SK-N-MC (cell line): Measurements from ENCODE around the gene KRTAP22-1.

Experiments used
- DNase-seq: peaks from one replicate; pipeline ENCODE4 v3.0.0-alpha.2; 2011; ENCODE audit warnings: low read depth, low spot score
- H3K27ac ChIP-seq: fragments of 200-600 bp; sonication (generic); 2 replicates; pipeline ENCODE4 v1.5.1; 2016; ENCODE audit warnings: mixed run types
- H3K36me3 ChIP-seq: fragments of 200-600 bp; sonication (generic); 2 replicates; pipeline ENCODE4 v1.6.1; 2017; ENCODE audit warnings: antibody characterized with exemption, low read length, mixed read lengths; ENCODE audit not compliant: insufficient read depth
- H3K4me3 ChIP-seq: fragments of 200-600 bp; sonication (generic); 2 replicates; pipeline ENCODE4 v1.5.1; 2016
- H3K9ac ChIP-seq: fragments of 200-600 bp; sonication (generic); 2 replicates; pipeline ENCODE4 v1.8.0; 2017; ENCODE audit warnings: mixed run types, mixed read lengths; ENCODE audit not compliant: insufficient read length
- H3K9me3 ChIP-seq: fragments of 200-600 bp; sonication (generic); 2 replicates; pipeline ENCODE4 v1.6.1; 2017; ENCODE audit warnings: low read depth, mild to moderate bottlenecking, antibody characterized with exemption, low read length, moderate library complexity, mixed read lengths
- EZH2 ChIP-seq: fragments of 200-600 bp; sonication (generic); IDR thresholded peaks from one replicate; pipeline ENCODE4 v1.6.1; 2017; ENCODE audit warnings: antibody characterized with exemption
- FOXP2 ChIP-seq: optimal IDR thresholded peaks from 2 replicates; pipeline ENCODE3; 2011; ENCODE audit warnings: mild to moderate bottlenecking, moderate library complexity; ENCODE audit not compliant: insufficient read depth; ENCODE audit errors: extremely low read length, control extremely low read depth
- POLR2AphosphoS5 ChIP-seq: IDR thresholded peaks from 2 replicates; pipeline ENCODE4 v1.6.1; 2012; ENCODE audit warnings: mild to moderate bottlenecking, low read depth, low read length, borderline replicate concordance

KRTAP22-1 gene

DNA sequence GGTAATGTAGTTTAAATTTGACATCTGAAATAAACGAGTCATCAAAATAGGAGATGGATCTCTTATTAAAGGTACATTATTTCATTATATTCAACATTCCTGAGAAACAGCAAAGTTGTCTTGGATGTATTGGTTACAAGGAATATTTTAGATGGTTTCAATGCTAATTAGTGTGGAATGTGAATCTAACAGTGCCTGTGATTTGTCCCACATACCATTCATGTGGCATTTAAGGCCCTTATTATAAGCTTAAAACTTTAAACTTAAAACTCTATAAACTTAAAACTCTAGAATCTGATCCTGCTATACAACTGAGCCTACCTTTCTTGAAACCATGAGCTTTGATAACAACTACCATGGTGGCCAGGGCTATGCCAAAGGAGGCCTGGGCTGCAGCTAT is at the start of gene KRTAP22-1:
Gene KRTAP22-1 (plus strand): TSS at position 301 of the 400 bp plus-strand sequence.
- Histone ChIP-seq H3K9me3 (no peaks in the 10 kb centered on the region), H3K9ac (no peak within 1 kb of the TSS), H3K27ac (no peak within 1 kb of the TSS), H3K36me3 (no peaks in the 10 kb centered on the region), H3K4me3 (no peak within 1 kb of the TSS)
- DNase-seq = no peak
- no peak for TF ChIP-seq FOXP2
- TF ChIP-seq POLR2AphosphoS5 = no peak
- no peak for TF ChIP-seq EZH2

DNA sequence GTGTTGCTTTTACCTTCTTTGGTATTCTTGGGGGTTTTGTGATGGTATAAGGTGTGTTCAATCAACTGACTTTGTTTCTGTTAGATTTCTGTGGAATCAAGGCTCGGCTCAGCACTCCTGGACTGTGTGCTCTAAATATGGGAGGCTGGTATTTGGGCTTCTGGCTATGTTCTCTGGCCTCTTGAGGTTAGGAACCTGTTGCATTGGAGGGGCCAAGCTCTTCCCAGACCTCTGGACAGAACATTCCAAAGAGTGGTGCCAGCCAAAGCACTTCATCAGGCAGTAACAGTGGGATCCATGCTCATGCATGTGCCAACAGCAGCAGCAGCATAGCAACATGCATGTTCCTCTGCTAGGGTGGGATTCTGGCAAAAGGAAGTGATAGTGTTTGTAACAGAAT is 48.1 kb upstream of the KRTAP22-1 start:
- H3K9me3 ChIP-seq = no peaks in the 10 kb centered on the region
- no peaks in the 10 kb centered on the region for H3K36me3 ChIP-seq
- DNase-seq = no peak
- H3K27ac ChIP-seq = no peak overlapping the region
- no peak overlapping the region for H3K9ac ChIP-seq
- H3K4me3 ChIP-seq = no peak overlapping the region
- TF ChIP-seq POLR2AphosphoS5 (no peak), FOXP2 (no peak), EZH2 (no peak)

GRCh38 chr21:30555095-30555494 is 45.8 kb upstream of the KRTAP22-1 start:
- Histone ChIP-seq H3K27ac (no peak overlapping the region), H3K9ac (no peak overlapping the region), H3K4me3 (no peak overlapping the region), H3K9me3 (no peaks in the 10 kb centered on the region), H3K36me3 (no peaks in the 10 kb centered on the region)
- no peak for DNase-seq
- TF ChIP-seq FOXP2 = no peak
- no peak for TF ChIP-seq EZH2
- no peak for TF ChIP-seq POLR2AphosphoS5

GRCh38 chr21:30561264-30561895 is 39.5 kb upstream of the KRTAP22-1 start, which contains the start of gene KRTAP19-7:
Gene KRTAP19-7, minus strand, starts transcription at chr21:30561314. Its CDS starts 25 bp downstream, at chr21:30561289.
- TF ChIP-seq POLR2AphosphoS5 = no peak
- TF ChIP-seq FOXP2 = no peak
- TF ChIP-seq EZH2 = no peak
- H3K27ac ChIP-seq = no peak within 1 kb of the TSS

DNA sequence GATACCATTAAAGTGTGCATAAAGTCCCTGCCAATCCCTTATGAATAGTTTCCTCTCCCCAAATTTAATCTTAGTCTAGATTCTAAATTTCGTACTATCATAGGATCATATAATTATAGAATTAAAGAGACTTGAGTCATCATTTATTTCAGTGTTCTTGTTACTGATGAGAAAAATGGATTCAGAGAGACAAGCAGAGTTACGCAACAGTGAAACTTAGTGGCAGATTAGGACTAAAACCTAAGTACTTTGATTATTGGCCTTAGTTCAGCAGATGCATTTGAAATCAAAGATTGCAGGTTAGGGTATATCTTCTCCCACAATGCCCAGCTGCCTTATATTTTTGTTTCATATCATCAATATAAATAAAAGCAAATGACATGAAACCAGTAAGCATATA is 38.9 kb upstream of the KRTAP22-1 start:
- no peak overlapping the region for H3K27ac ChIP-seq
- no peak overlapping the region for H3K9ac ChIP-seq
- TF ChIP-seq POLR2AphosphoS5 (no peak), FOXP2 (no peak), EZH2 (no peak)
- DNase-seq = no peak
- H3K9me3 ChIP-seq = no peaks in the 10 kb centered on the region
- H3K4me3 ChIP-seq = no peak overlapping the region
- no peaks in the 10 kb centered on the region for H3K36me3 ChIP-seq

More at GRCh38 chr21:30561264-30561895, 39.5 kb upstream of the KRTAP22-1 start, which contains the start of gene KRTAP19-7:
- no peak within 1 kb of the TSS for H3K9ac ChIP-seq
- H3K36me3 ChIP-seq = no peaks in the 10 kb centered on the region
- no peaks in the 10 kb centered on the region for H3K9me3 ChIP-seq
- no peak within 1 kb of the TSS for H3K4me3 ChIP-seq
- DNase-seq = no peak

DNA sequence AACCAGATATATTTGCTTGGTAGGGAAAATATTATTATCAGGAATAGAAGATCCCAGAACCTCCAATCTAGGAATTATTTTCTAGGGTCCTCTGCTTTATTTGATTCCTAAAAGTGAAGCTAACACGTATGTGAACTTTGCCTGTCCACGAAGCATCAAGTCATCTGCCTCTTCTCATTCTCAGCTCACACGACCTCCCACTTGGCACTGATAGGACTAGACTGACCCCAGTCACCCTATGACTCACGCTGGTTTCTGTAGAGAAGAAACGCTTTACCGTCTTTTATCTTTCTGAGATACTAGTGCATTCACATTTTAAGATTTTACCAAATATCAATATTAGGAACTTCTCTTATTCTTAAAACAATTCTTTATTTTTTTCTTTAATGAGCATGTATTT is 37.8 kb upstream of the KRTAP22-1 start:
- no peak for TF ChIP-seq EZH2
- TF ChIP-seq POLR2AphosphoS5 = no peak
- TF ChIP-seq FOXP2 = no peak
- no peaks in the 10 kb centered on the region for H3K9me3 ChIP-seq
- no peak overlapping the region for H3K27ac ChIP-seq
- H3K4me3 ChIP-seq = no peak overlapping the region
- H3K9ac ChIP-seq = no peak overlapping the region
- DNase-seq = no peak
- no peaks in the 10 kb centered on the region for H3K36me3 ChIP-seq

DNA sequence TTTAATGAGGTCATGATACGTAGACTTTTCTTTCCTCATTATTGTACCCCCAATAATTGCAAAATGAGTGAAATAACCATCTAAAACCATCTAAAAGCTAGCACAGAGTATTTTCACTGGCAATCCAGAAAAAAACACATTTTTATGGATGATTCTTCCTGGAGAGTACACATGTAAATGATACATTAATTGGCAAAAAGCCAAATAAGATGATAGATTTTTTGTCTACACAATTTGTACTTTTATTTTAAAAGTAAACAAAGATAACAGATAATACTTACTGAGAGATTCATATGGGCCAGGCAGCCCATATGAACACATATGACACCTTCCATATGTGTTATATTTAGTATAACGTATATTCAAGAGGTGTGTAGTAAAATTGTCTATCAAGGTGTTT is 37.3 kb upstream of the KRTAP22-1 start:
- no peaks in the 10 kb centered on the region for H3K36me3 ChIP-seq

GRCh38 chr21:30567617-30568016 is 33.3 kb upstream of the KRTAP22-1 start:
- H3K4me3 ChIP-seq = no peak overlapping the region
- TF ChIP-seq POLR2AphosphoS5 = no peak
- no peak for DNase-seq
- no peak overlapping the region for H3K9ac ChIP-seq
- H3K36me3 ChIP-seq = no peaks in the 10 kb centered on the region
- no peak overlapping the region for H3K27ac ChIP-seq
- no peaks in the 10 kb centered on the region for H3K9me3 ChIP-seq

More for the DNA sequence above, 37.3 kb upstream of the KRTAP22-1 start:
- H3K9me3 ChIP-seq = no peaks in the 10 kb centered on the region
- no peak for DNase-seq
- H3K27ac ChIP-seq = no peak overlapping the region
- H3K4me3 ChIP-seq = no peak overlapping the region
- no peak for TF ChIP-seq POLR2AphosphoS5
- no peak for TF ChIP-seq EZH2
- TF ChIP-seq FOXP2 = no peak
- H3K9ac ChIP-seq = no peak overlapping the region

- no peak for DNase-seq
- no peak overlapping the region for H3K27ac ChIP-seq
- H3K9ac ChIP-seq = no peak overlapping the region
- no peaks in the 10 kb centered on the region for H3K9me3 ChIP-seq
- TF ChIP-seq POLR2AphosphoS5 (no peak), EZH2 (no peak), FOXP2 (no peak)
- no peak overlapping the region for H3K4me3 ChIP-seq
- no peaks in the 10 kb centered on the region for H3K36me3 ChIP-seq
Measured at GRCh38 chr21:30577766-30578165, 23.1 kb upstream of the KRTAP22-1 start.
